ENCODE measurements around the gene SCD5. TPM values are rescaled to one million over a fixed set of nuclear protein-coding genes. Genes with fewer than 3 reads are reported as not detected.

Gene SCD5
- total RNA-seq, 4 donors from 2014 or later: 17.6 to 28.4 (median 22.9) TPM

DNA sequence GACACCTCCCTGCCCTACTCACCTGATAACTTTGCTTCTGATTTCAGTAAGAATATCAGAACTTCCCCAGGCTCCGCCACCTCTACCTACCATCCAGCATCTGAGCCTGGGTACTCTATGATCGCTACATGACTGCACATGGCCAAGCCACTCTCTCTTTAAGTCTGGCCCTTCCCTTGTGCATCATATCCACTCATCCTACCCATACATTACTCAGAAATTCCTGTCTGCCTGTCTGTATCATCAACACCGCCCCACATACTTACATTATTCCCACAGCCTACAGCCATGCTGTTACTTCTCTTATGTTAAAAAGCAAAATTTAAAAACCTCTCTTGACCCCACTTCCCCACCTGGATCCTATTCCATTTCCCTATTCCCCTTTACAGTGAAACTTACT lies 84.7 kb downstream of the SCD5 start:
- 91% methylated on average over 3 of the region's 3 CpGs for WGBS
- no peak for TF ChIP-seq POLR2A (IDR thresholded peaks at IDR 0.05; ENCODE audit: low read depth)
- no peak for TF ChIP-seq POLR2AphosphoS5 (IDR thresholded peaks at IDR 0.05)
- TF ChIP-seq CTCF (IDR thresholded peaks at IDR 0.05): no peak
- TF ChIP-seq EP300 (IDR thresholded peaks at IDR 0.05): no peak
- Histone ChIP-seq H3K36me3 (no peaks in the 10 kb centered on the region), H3K4me1 (peaks cover 5 to 17% (median 10%) of the 10 kb centered on the region in 4 donors), H3K4me3 (no peak overlapping the region), H3K27ac (replicated peaks in 1 of 4) (no peak overlapping the region), H3K9me3 (no peaks in the 10 kb centered on the region), H3K27me3 (no peaks in the 10 kb centered on the region)
- no peak for DNase-seq (ENCODE audit: extremely low spot score)
- intact Hi-C loops (cut with DNase I): no loop called here

- Histone ChIP-seq H3K27ac (replicated peaks in 1 of 4) (no peak overlapping the region), H3K36me3 (no peaks in the 10 kb centered on the region), H3K9me3 (no peaks in the 10 kb centered on the region), H3K27me3 (no peaks in the 10 kb centered on the region), H3K4me1 (peaks cover 0 to 6% (median 1%) of the 10 kb centered on the region in 4 donors), H3K4me3 (no peak overlapping the region)
- intact Hi-C loops (cut with DNase I): no loop called here
- no peak for TF ChIP-seq POLR2A (IDR thresholded peaks at IDR 0.05; ENCODE audit: low read depth)
- DNase-seq (ENCODE audit: extremely low spot score): no peak
- WGBS: 97% methylated on average over 5 of the region's 5 CpGs
Measured at GRCh38 chr4:82712561-82712960, 86.0 kb downstream of the SCD5 start.

DNA sequence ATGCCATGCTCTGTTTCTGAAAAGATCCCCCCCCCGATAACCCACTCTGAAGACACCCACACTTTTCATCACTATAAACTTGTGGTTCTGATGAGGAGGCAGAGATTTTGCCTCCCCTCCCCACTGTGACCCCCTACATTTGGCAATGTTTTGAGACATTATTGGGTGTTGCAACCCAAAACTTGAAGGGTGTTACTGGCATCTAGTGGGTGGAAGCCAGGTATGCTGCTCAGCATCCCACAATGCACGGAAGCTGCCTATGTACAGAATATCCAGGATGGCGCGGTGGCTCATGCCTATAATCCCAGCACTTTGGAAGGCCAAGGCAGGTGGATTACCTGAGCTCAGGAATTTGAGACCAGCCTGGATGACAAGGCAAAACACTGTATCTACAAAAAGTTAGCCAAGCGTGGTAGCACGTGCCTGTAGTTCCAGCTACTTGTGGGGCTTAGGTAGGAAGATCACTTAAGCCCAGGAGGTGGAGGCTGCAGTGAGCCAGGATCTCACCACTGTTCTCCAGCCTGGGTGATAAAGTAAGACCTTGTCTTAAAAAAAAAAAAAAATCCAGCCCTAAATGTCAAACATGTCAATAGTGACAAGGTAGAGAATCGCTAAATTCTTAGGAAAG lies 87.3 kb downstream of the SCD5 start:
- Histone ChIP-seq H3K27ac (replicated peaks in 1 of 4) (no peak overlapping the region), H3K36me3 (no peaks in the 10 kb centered on the region), H3K4me3 (no peak overlapping the region), H3K4me1 (peaks cover 3 to 11% (median 9%) of the 10 kb centered on the region in 4 donors), H3K27me3 (no peaks in the 10 kb centered on the region), H3K9me3 (no peaks in the 10 kb centered on the region)
- WGBS: 97% methylated on average over 7 of the region's 7 CpGs
- TF ChIP-seq POLR2A (IDR thresholded peaks at IDR 0.05; ENCODE audit: low read depth) (no peak), CTCF (IDR thresholded peaks at IDR 0.05) (no peak), POLR2AphosphoS5 (IDR thresholded peaks at IDR 0.05) (no peak), EP300 (IDR thresholded peaks at IDR 0.05) (no peak)
- intact Hi-C loops (cut with DNase I): no loop called here
- DNase-seq (ENCODE audit: extremely low spot score): no peak

- peaks cover 0 to 14% (median 12%) of the 10 kb centered on the region in 4 donors for H3K4me1 ChIP-seq
- DNase-seq (ENCODE audit: extremely low spot score): no peak
- H3K9me3 ChIP-seq: no peaks in the 10 kb centered on the region
- H3K36me3 ChIP-seq: no peaks in the 10 kb centered on the region
- H3K27me3 ChIP-seq: no peaks in the 10 kb centered on the region
- intact Hi-C loops (cut with DNase I): no loop called here
- no peak overlapping the region for H3K4me3 ChIP-seq
- WGBS: 73% methylated on average over 4 of the region's 4 CpGs
- no peak overlapping the region for H3K27ac ChIP-seq (replicated peaks in 1 of 4)
- no peak for TF ChIP-seq POLR2AphosphoS5 (IDR thresholded peaks at IDR 0.05)
- TF ChIP-seq EP300 (IDR thresholded peaks at IDR 0.05): no peak
- TF ChIP-seq CTCF (IDR thresholded peaks at IDR 0.05): no peak
- TF ChIP-seq POLR2A (IDR thresholded peaks at IDR 0.05; ENCODE audit: low read depth): no peak
Measured at GRCh38 chr4:82710197-82710929, 88.2 kb downstream of the SCD5 start.

DNA sequence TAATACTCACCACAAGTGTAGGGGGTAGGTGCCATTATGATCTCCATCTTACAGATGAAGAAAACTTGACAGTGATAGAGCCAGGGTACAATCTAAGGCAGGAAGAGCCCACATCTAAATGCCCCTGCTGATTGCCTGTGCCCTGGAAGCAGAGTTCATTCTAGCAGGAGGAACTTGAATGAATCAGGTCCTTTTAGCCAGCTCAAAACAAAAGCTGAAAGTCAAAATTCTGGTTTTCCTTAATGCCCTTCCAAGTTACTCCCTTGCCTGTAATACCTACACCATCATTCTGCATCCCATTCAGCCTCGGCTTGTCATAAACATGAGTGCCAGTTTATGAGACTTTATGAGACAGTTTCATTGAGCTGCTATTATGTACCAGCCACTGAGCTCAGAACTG lies 89.6 kb downstream of the SCD5 start:
- H3K4me3 ChIP-seq: no peak overlapping the region
- TF ChIP-seq EP300 (IDR thresholded peaks at IDR 0.05): no peak
- TF ChIP-seq POLR2AphosphoS5 (IDR thresholded peaks at IDR 0.05): no peak
- TF ChIP-seq CTCF (IDR thresholded peaks at IDR 0.05): no peak
- no peak for TF ChIP-seq POLR2A (IDR thresholded peaks at IDR 0.05; ENCODE audit: low read depth)
- H3K9me3 ChIP-seq: no peaks in the 10 kb centered on the region
- intact Hi-C loops (cut with DNase I): no loop called here
- no peaks in the 10 kb centered on the region for H3K27me3 ChIP-seq
- peaks cover 0 to 10% (median 0%) of the 10 kb centered on the region in 4 donors for H3K36me3 ChIP-seq
- 100% methylated on average over 1 of the region's 1 CpG for WGBS
- peaks cover 0 to 14% (median 12%) of the 10 kb centered on the region in 4 donors for H3K4me1 ChIP-seq
- H3K27ac ChIP-seq (replicated peaks in 1 of 4): no peak overlapping the region
- no peak for DNase-seq (ENCODE audit: extremely low spot score)

All from esophagus muscularis mucosa (tissue), 4 donors.